HG03469 (cell line): ENCODE results near the gene AAMP.

Source experiments
- ATAC-seq: cut with Tn5 transposase; IDR thresholded peaks from one replicate; pipeline ENCODE4 v1.9.1; 2021; ENCODE audit warnings: mild to moderate bottlenecking, moderate library complexity, moderate number of reproducible peaks; ENCODE audit not compliant: unreplicated experiment

Gene AAMP

DNA sequence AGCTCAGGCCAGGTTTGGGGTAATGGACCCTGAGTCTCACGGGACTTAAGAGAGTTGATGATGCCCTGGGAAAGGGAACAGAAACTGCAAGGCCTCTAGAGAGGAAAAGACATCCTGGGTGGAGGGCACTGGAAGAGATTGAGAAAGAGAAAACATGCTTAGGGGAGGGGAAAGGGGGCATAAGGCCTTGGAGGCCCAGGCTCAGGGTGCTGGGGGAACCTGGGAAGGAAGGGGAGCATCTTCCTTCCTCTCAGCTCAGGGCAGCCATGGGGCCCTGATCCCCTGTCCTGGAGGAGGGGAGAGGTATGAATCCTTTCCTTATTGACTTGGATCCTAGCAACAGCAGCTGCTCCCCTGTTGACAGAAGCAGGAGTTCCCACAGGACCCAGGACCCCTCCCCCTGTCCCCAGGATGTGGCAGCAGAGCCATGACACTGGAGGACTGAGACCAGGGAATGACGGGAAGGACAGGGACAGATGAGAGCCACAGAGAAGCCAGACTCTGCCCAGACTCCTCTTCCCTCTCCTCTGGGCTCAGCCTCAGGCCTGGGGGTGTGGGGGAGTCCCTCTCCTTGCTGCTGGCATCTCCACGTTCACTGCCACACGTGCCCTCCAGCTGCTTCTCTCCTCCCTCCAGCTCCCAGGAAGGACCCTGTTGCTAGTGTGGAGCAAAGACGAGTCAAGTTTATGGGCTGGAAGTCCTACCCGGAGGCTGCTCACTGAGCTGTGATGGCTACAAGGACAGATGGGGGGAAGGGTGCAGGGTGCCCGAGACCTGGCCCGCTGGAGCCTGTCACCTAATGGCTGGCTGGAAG, 8.3 kb downstream of the AAMP start:
- ATAC-seq, result no peak

- no peak for ATAC-seq
Measured at GRCh38 chr2:218260742-218261422, 9.1 kb downstream of the AAMP start, which contains the start of gene GPBAR1. GPBAR1 (plus strand) TSS chr2:218261015; CDS start chr2:218262725, 1,710 bp downstream.

DNA sequence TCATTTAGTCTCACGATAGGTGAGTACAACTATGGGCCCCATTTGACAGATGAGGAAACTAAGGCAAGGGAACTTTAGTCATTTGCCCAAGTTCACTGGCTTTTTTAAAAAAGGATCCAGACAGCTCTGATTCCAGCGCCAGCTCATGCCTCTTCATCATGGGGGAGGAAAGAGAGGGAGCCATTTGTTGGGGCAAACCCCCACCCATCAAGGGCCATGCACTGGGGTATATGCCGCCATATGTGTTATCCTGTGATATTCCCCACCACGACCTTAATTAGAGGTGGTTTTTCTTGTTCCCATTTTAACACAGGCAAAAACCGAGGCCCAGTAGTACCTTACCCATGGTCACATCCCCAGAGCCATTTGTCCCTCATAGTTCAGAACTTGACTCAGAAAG, 9.8 kb downstream of the AAMP start:
- ATAC-seq, result no peak

GRCh38 chr2:218259099-218259961, 10.6 kb downstream of the AAMP start:
- no peak for ATAC-seq

DNA sequence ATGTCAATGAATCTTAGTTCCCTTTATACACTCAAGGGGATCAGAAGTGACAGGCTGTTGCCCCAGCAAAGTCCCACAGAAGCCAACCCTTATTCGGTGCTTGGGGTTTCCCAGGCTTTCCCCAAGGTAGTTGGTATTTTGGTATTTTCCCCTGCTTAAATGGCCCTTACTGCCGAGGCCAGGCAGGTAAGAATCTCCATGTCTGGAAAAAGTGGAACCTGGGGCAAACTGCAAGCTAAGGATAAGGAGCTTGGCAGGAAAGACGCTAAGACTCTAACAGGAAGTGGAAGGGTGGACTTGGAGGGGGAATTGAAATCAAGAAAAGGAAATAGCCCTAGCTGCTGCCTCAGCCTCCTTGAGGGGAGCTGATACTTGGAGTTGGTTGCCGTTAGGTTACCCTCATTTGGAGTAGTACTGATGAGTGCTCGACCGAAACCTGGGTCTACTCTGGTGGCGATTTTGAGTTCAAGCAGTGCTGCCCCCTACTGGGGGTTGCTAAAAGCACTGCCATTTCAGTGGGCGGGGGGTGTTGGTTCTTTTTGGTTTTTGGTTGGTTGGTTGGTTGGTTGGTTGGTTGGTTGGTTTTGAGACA, 12.5 kb downstream of the AAMP start:
- peak; percentile 57 for ATAC-seq

- ATAC-seq, result no peak
Measured at GRCh38 chr2:218256612-218257350, 13.2 kb downstream of the AAMP start.

GRCh38 chr2:218255446-218255845, 14.5 kb downstream of the AAMP start:
- ATAC-seq, result no peak

DNA sequence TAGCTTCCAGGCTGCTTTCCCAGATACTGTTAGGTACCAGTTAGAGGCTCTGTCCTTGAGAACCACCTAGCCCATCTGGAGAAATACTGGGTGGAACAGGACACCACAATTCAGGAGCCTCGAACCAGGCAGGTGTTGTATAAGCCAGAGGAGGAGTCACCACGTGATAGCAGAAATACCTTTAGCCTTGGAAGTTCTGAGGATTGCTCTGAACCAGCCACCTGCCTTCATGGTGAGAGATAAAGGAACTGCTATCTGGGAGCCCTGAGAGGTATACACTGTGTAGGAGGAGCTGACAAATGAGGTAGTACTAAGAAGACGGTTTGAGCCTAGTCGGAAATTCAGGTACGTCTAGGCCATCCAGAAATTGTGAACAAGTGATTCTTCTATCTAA, 16.7 kb downstream of the AAMP start:
- no peak for ATAC-seq

GRCh38 chr2:218252509-218253231, 17.3 kb downstream of the AAMP start:
- ATAC-seq, result no peak

DNA sequence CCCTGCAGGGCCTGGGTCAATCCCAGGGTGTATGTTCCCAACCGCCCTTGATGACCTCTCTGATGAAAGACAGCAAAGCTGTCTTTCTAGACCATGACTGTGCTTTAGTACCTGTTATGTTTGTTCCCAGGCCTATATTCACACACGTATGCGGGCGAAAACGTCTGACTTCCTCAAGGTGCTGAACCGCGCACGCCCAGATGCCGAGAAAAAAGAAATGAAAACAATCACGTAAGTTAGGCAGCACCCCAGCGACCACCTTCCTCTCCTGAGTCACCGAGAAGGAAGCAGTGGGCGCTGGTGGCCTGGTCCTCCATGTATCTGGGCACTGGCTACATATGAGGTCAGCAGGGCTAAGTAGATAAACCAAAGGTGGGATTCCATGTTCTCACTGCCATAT, 20.2 kb downstream of the AAMP start:
- ATAC-seq, result no peak

- ATAC-seq, result no peak
Measured at GRCh38 chr2:218245214-218245613, 24.7 kb downstream of the AAMP start.

DNA sequence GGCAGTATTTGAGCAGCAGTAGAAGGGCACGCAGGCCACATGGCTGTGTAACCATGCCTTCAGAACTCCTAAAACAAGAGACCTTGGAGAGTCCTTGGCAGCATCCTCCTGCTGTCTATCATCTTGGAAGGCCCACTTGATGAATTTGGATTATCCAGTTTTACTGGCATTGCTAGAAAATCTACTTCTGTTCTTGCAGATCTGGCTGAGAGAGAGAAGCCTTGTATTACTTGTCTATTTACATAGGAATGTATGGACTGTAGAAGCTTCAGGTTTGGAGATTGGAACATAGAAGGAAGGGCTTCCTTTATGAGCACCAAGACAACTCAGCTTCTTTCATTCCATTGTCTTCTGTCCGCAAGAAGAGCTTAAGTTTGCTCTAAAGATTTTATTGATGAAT, 25.3 kb downstream of the AAMP start:
- no peak for ATAC-seq

- no peak for ATAC-seq
Measured at GRCh38 chr2:218244204-218244603, 25.7 kb downstream of the AAMP start.

DNA sequence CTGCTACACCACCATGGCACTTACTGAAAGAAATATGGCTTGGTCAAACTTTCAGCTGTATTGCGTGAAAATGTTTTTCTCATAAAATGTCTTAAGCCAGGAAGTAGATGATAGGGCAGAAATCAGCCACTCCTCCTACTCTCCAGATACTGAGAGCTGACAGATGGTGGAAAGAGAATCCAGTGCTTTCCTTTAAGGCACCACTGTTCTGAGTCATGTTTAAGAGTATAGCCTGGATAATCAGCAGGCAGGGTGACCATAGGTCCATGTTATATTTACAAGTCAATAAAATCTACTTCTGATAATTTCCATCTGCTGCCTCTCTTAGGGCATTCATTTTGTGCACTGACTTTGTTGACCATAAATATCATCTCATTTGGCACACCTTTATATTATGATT, 31.1 kb downstream of the AAMP start:
- no peak for ATAC-seq

- ATAC-seq, result no peak
Measured at GRCh38 chr2:218236829-218237228, 33.1 kb downstream of the AAMP start.

DNA sequence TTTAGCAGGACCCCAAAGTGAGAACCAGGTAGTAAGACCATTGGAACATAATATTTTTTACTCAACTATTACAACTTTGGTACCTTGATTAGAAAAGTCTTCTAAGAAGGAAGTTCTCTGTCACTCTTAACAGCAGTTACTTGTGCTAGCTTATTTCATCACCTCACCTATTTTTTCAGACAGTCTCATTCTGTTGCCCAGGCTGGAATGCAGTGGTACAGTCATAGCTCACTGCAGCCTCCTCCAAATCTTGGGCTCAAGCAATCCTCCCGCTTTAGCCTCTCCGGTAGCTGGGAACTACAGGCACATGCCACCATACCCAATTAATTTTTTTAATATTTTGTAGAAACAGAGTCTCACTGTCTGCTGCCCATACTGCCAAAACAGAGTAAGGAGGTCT, 34.9 kb downstream of the AAMP start:
- ATAC-seq, result no peak

DNA sequence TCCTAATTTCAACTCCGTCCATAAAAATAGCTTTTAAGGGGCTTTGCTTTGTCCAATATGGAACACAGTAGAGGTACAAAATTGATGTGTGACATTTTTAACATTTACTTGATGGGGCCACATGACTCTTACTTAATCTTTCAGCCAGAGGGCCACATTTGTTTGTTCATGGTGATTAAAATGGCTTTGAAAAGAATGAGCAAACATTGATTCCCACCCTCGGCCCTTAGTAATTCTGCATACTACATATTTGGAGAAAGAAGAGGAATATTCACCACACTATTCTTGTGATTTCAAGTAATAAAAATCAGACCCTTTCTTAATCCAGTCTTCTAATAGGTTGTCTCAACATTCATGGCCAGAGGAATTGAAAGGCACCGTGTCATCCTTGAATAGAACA, 35.4 kb downstream of the AAMP start:
- no peak for ATAC-seq

DNA sequence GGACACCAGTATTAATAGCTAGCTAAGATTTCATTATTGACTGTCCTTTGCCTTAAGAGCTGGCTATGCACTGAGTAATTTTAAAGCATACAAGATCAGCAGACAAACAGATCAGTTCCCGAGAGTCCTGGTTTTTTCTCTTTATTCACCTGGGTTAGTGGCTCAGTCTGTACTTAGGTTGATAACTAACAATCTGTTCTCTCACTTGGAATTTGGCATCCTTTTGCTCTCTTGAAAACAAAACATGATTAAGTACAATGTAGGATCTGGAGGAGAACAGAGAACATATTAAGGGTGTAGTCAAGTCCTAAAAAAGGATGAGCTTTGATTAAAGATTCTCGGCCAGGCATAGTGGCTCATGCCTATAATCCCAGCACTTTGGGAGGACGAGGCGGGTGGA, 36.4 kb downstream of the AAMP start:
- no peak for ATAC-seq

DNA sequence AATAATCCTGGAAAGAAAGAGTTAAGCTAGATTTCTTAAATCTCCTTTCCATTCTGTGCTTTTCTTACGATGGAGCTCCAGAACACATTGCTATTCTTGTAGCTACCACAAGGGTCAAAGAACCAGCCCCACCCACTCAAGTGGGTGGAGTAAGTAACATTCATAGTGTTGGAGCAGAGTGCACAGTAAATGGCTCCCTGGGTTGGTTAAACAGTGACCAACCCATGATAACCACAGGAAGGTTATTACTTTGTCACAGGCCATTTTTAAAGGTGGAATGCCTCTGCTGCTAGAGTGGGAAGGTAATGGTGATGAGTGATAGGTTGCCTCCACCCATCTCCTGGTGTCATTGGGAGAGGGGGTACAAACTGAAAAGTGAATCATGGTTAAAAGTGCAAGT, 39.1 kb downstream of the AAMP start:
- ATAC-seq, result peak; percentile 37

DNA sequence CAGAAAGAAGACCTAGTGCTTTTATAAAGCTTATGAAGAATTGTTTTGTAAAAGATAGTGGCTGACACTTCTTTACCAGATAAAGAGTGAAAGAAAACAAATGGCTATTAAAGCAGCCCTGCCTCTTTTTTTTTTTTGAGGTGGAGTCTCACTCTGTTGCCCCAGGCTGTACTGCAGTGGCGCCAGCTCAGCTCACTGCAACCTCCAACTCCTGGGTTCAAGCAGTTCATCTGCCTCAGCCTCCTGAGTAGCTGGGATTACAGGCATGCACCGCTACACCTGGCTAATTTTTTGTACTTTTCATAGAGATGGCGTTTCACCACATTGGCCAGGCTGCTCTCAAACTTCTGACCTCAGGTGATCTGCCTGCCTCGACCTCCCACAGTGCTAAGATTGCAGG, 40.1 kb downstream of the AAMP start:
- ATAC-seq, result no peak
